H1 (cell line): ENCODE results near the gene CIBAR2.

Experiments used
- CEBPB ChIP-seq: IDR thresholded peaks from 2 replicates; pipeline ENCODE4 v1.6.1; 2012; ENCODE audit warnings: low read depth, low read length
- EZH2 ChIP-seq: fragments of 200-600 bp; sonication (generic); IDR thresholded peaks from 2 replicates; pipeline ENCODE4 v1.7.1; 2012; ENCODE audit warnings: low read depth, mild to moderate bottlenecking, moderate library complexity, low read length, inconsistent platforms; ENCODE audit not compliant: severe bottlenecking
- GABPA ChIP-seq: IDR thresholded peaks from 2 replicates; pipeline ENCODE4 v1.6.1; 2011; ENCODE audit warnings: mild to moderate bottlenecking, low read length, moderate library complexity, borderline replicate concordance; ENCODE audit not compliant: insufficient read depth
- JUN ChIP-seq: IDR thresholded peaks from 2 replicates; pipeline ENCODE4 v1.6.1; 2011; ENCODE audit warnings: low read depth, mild to moderate bottlenecking, improper control_type of control experiment, low read length
- JUND ChIP-seq: IDR thresholded peaks from 2 replicates; pipeline ENCODE4 v1.6.1; 2011; ENCODE audit warnings: mild to moderate bottlenecking, improper control_type of control experiment, low read length
- POLR2A ChIP-seq, 2 experiments: IDR thresholded peaks; 1 replicate in 1 of 2; 2 replicates in 1 of 2; pipeline ENCODE4 v1.6.1; 2011; ENCODE audit warnings: low read depth in 2 of 2, low read length in 2 of 2, mild to moderate bottlenecking in 2 of 2; ENCODE audit errors: control extremely low read depth in 1 of 2
- POLR2AphosphoS5 ChIP-seq: IDR thresholded peaks from 2 replicates; pipeline ENCODE4 v1.6.1; 2011; ENCODE audit warnings: low read depth, low read length
- RFX5 ChIP-seq: IDR thresholded peaks from 2 replicates; pipeline ENCODE4 v1.6.1; 2011; ENCODE audit warnings: low read depth, low read length, improper control_type of control experiment, borderline replicate concordance
- SIN3A ChIP-seq, 2 experiments: IDR thresholded peaks in 1 of 2; conservative IDR thresholded peaks in 1 of 2; 2 replicates each; pipeline ENCODE4 v1.6.1; 2011 to 2012; ENCODE audit warnings: low read length in 2 of 2, improper control_type of control experiment in 1 of 2, low read depth in 1 of 2, mild to moderate bottlenecking in 1 of 2
- SP1 ChIP-seq: IDR thresholded peaks from 2 replicates; pipeline ENCODE4 v1.6.1; 2011; ENCODE audit warnings: low read depth, low read length
- TF ChIP-seq, protein P1 (sequence below), 3 experiments: IDR thresholded peaks; 1 replicate in 2 of 3; 2 replicates in 1 of 3; pipeline versions ENCODE4 v1.5.1 to v1.6.1; 2011; ENCODE audit warnings: low read length in 3 of 3, mild to moderate bottlenecking in 3 of 3, inconsistent platforms in 2 of 3, low read depth in 1 of 3, moderate library complexity in 1 of 3; ENCODE audit not compliant: insufficient read depth in 1 of 3; ENCODE audit errors: control extremely low read depth in 1 of 3

DNA sequence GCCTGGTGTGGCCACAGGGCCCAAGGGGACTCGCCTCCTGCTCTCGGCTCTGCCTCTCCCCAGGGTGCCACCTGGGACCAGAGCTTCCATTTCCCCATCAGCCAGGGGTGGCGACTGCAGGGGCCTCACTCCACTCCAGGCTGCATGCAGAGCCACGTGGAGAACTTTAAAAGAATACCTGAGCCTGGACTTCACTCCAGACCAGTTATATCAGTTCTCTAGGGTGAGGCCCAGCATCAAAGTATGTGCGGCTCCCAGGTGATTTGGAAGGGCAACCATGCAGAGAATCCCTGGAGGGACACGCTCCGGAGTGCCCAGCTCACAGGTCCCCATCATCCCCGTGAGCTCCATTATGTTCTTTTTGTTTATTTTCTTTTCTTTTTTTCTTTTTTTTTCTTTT, 44.8 kb downstream of the CIBAR2 start:
- TF ChIP-seq JUN (no peak), POLR2AphosphoS5 (no peak), CEBPB (no peak), EZH2 (no peak), GABPA (no peak), SIN3A (conservative IDR thresholded peaks at IDR 0.05 in 1 of 2, IDR thresholded peaks at IDR 0.05 in 1 of 2; ENCODE audit: low read depth in 1 of 2, low read length in 2 of 2) (no peak), SP1 (no peak), JUND (no peak), POLR2A (IDR thresholded peaks at IDR 0.05; ENCODE audit: control extremely low read depth in 1 of 2, low read depth in 2 of 2, low read length in 2 of 2) (no peak), RFX5 (no peak)
- TF ChIP-seq, protein P1, sequence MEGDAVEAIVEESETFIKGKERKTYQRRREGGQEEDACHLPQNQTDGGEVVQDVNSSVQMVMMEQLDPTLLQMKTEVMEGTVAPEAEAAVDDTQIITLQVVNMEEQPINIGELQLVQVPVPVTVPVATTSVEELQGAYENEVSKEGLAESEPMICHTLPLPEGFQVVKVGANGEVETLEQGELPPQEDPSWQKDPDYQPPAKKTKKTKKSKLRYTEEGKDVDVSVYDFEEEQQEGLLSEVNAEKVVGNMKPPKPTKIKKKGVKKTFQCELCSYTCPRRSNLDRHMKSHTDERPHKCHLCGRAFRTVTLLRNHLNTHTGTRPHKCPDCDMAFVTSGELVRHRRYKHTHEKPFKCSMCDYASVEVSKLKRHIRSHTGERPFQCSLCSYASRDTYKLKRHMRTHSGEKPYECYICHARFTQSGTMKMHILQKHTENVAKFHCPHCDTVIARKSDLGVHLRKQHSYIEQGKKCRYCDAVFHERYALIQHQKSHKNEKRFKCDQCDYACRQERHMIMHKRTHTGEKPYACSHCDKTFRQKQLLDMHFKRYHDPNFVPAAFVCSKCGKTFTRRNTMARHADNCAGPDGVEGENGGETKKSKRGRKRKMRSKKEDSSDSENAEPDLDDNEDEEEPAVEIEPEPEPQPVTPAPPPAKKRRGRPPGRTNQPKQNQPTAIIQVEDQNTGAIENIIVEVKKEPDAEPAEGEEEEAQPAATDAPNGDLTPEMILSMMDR (IDR thresholded peaks at IDR 0.05; ENCODE audit: control extremely low read depth in 1 of 3, insufficient read depth in 1 of 3, low read depth in 1 of 3, low read length in 3 of 3), result no peak
